ENCODE measurements around the gene TMEM235.

DNA sequence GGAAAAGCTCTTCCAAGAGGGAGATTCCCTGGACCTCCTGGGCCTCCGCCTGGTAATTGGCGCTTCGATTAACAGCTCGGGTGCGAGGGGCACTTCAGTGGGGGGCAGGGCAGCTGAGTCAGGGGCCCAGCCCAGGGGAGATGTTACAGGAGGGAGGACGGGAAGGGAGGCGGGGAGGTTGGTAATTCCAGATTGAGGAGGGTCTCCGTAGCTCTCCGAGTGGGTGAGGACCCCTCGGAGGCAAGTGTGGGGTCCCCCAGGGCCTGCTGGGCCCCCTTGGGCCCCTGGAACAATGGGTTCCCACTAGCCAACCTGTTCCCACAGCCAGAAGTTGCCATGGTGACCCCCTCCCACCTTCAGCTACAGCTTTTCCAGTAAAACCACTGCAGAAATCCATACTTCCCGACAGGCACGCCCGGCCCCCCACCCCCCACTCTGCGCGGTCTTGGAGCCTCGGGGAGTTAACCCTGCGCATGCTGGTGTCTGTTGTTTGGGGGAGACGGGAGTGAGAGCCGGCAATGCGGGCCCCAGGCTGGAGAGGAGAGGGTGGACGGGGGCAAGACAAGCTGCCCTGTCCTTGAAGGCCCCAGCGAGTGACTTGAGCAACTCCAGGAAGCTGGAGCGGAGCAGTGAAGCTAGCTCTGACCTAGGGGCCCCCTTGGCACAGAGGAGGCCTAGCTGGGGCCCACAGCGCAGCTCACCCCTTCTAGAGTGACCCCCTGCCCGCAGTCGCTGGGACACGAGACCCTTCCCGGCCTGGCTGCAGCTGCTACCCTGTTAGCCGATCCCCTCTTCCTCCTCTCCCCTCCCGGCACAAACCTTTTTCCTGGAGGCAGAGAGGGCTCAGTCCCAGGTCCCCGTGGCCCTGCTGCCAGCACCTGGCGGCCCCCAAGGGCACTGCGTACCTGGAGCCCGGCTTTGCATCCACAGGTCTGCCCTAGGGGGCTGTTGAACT, 37.8 kb downstream of the TMEM235 start:
- TF ChIP-seq, protein P1, sequence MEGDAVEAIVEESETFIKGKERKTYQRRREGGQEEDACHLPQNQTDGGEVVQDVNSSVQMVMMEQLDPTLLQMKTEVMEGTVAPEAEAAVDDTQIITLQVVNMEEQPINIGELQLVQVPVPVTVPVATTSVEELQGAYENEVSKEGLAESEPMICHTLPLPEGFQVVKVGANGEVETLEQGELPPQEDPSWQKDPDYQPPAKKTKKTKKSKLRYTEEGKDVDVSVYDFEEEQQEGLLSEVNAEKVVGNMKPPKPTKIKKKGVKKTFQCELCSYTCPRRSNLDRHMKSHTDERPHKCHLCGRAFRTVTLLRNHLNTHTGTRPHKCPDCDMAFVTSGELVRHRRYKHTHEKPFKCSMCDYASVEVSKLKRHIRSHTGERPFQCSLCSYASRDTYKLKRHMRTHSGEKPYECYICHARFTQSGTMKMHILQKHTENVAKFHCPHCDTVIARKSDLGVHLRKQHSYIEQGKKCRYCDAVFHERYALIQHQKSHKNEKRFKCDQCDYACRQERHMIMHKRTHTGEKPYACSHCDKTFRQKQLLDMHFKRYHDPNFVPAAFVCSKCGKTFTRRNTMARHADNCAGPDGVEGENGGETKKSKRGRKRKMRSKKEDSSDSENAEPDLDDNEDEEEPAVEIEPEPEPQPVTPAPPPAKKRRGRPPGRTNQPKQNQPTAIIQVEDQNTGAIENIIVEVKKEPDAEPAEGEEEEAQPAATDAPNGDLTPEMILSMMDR (IDR thresholded peaks at IDR 0.05; ENCODE audit: borderline replicate concordance, extremely low read depth, low read length, poor library complexity, severe bottlenecking) = no peak
- TF ChIP-seq EZH2 (IDR thresholded peaks at IDR 0.05; ENCODE audit: borderline replicate concordance, low read depth, low read length, severe bottlenecking) = no peak
